Nephron progenitor cell (in vitro differentiated cells): ENCODE measurements around the gene CFAP61.

Source experiments
- DNase-seq: peaks from one replicate; pipeline ENCODE4 v3.0.0; 2021
- H3K27ac Mint-ChIP-seq: 2 replicates; pipeline ENCODE4 v1.8.0; 2021; ENCODE audit warnings: mild to moderate bottlenecking, moderate library complexity, mixed read lengths
- H3K27me3 Mint-ChIP-seq: 2 replicates; pipeline ENCODE4 v1.8.0; 2021; ENCODE audit warnings: mild to moderate bottlenecking, low read depth, mixed read lengths; ENCODE audit not compliant: poor library complexity
- H3K36me3 Mint-ChIP-seq: 2 replicates; pipeline ENCODE4 v1.8.0; 2021; ENCODE audit warnings: low read depth, mixed read lengths
- H3K4me1 Mint-ChIP-seq: 2 replicates; pipeline ENCODE4 v1.8.0; 2021; ENCODE audit warnings: mixed read lengths
- H3K4me3 Mint-ChIP-seq: 2 replicates; pipeline ENCODE4 v1.8.0; 2021; ENCODE audit warnings: mild to moderate bottlenecking, moderate library complexity, mixed read lengths
- H3K9me3 Mint-ChIP-seq: 2 replicates; pipeline ENCODE4 v1.8.0; 2021; ENCODE audit warnings: mild to moderate bottlenecking, moderate library complexity, mixed read lengths
- TF ChIP-seq, protein P1 (sequence below): fragments of 200-600 bp; sonication (generic); IDR thresholded peaks from 2 replicates; pipeline ENCODE4 v1.5.0; 2021; ENCODE audit warnings: antibody characterized with exemption

The CFAP61 gene

DNA sequence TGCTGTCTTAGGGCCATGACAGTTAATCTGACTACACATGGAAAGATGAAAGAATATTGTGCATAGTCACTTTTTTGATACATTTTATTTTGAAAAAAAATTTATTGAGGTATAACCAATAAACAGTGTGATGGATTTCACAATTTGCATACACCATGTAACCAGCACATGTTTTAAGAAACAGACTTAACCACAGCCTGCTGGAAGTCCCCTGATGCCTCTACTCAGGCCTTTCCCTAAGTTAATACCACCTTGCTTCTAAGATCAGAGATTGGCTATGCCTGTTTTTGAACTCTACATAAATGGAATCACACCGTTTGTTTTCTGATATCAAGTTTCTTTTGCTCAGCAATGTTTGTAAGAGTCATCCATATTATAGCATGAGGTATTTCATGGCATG, 136.3 kb downstream of the CFAP61 start:
- Mint-ChIP-seq H3K9me3 (no peaks in the 10 kb centered on the region), H3K4me3 (no peak overlapping the region), H3K4me1 (no peaks in the 10 kb centered on the region), H3K36me3 (no peaks in the 10 kb centered on the region), H3K27me3 (peaks cover 15% of the 10 kb centered on the region), H3K27ac (no peak overlapping the region)
- DNase-seq: no peak
- TF ChIP-seq, protein P1, sequence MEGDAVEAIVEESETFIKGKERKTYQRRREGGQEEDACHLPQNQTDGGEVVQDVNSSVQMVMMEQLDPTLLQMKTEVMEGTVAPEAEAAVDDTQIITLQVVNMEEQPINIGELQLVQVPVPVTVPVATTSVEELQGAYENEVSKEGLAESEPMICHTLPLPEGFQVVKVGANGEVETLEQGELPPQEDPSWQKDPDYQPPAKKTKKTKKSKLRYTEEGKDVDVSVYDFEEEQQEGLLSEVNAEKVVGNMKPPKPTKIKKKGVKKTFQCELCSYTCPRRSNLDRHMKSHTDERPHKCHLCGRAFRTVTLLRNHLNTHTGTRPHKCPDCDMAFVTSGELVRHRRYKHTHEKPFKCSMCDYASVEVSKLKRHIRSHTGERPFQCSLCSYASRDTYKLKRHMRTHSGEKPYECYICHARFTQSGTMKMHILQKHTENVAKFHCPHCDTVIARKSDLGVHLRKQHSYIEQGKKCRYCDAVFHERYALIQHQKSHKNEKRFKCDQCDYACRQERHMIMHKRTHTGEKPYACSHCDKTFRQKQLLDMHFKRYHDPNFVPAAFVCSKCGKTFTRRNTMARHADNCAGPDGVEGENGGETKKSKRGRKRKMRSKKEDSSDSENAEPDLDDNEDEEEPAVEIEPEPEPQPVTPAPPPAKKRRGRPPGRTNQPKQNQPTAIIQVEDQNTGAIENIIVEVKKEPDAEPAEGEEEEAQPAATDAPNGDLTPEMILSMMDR: no peak

DNA sequence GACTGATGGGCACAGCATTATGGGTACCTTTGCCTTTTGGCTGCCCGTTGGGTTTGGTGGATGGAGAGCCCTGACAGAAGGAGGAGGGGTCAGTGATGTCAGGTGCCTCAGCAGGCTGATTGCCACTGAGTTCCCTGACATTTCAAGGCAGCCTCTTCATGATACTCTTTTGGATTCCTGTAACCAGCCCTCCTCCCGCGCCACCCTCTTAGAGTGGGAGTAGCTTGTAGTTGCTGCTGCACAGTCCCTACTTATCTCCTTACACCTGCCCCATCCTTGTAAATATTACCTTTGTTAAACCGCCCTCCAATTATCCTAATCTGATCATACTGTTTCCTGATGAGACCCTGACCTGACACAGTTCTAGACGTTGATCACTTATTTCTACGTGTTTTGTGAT, 140.0 kb downstream of the CFAP61 start:
- no peaks in the 10 kb centered on the region for H3K9me3 Mint-ChIP-seq
- no peaks in the 10 kb centered on the region for H3K36me3 Mint-ChIP-seq
- no peak overlapping the region for H3K27ac Mint-ChIP-seq
- H3K4me1 Mint-ChIP-seq: no peaks in the 10 kb centered on the region
- no peak overlapping the region for H3K4me3 Mint-ChIP-seq
- DNase-seq: no peak
- TF ChIP-seq, protein P1: no peak
- peaks cover 16% of the 10 kb centered on the region for H3K27me3 Mint-ChIP-seq

DNA sequence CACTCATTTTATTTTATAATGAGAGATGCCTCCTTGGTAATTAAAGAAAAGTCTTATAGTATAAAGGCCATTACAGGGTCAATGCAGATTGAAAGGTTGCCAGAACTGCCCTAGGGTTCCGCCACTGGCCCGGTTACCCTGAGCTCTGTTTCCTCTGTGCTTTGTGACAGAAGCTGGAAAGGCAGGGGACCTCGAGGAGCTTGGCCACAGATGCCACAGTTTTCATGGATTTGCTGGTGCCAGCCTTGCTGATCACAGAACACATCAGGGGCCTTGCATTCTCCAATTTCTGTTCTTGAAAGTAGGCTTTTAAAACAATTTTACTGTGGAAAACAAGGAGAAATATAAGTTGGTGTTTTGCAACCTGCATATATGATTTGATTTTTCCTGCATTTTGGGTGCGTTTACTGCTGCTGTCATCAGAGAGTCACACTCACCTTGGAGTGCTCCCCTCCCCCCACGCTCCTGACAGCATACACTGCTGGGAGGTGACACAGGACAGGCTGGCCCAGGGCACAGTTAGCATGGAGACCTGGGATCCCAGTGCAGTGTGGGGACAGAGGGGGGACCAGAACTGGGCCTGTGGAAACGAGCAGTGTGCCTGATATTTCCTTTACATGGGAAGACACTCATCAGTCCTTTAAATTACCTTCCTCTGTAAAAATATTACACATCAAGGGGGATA, 142.8 kb downstream of the CFAP61 start:
- H3K9me3 Mint-ChIP-seq: no peaks in the 10 kb centered on the region
- no peak overlapping the region for H3K27ac Mint-ChIP-seq
- no peaks in the 10 kb centered on the region for H3K36me3 Mint-ChIP-seq
- no peak overlapping the region for H3K4me3 Mint-ChIP-seq
- peaks cover 16% of the 10 kb centered on the region for H3K27me3 Mint-ChIP-seq
- no peak for DNase-seq
- peaks cover 12% of the 10 kb centered on the region for H3K4me1 Mint-ChIP-seq
- TF ChIP-seq, protein P1: no peak

DNA sequence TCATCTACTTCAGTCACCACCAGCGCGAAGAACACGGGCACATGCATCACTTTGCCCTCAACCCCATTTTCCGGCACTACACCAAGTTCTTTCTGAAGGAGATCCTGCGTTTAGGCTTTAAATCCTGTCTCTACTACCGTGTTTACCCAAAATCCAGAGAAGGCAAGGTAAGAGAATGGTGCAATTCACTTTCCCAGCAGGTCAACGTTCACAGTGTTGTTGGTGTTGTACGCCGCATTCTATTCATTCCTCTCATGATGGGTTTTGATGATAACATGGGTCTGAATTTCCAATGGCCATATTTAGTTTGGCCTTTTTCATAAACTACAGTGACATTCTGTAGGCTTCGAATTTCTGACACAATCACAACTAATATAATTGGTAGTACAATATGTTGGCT, 144.3 kb downstream of the CFAP61 start:
- peaks cover 23% of the 10 kb centered on the region for H3K4me1 Mint-ChIP-seq
- H3K27ac Mint-ChIP-seq: no peak overlapping the region
- TF ChIP-seq, protein P1: no peak
- DNase-seq: no peak
- H3K36me3 Mint-ChIP-seq: no peaks in the 10 kb centered on the region
- no peak overlapping the region for H3K4me3 Mint-ChIP-seq
- no peaks in the 10 kb centered on the region for H3K9me3 Mint-ChIP-seq
- H3K27me3 Mint-ChIP-seq: peaks cover 16% of the 10 kb centered on the region

DNA sequence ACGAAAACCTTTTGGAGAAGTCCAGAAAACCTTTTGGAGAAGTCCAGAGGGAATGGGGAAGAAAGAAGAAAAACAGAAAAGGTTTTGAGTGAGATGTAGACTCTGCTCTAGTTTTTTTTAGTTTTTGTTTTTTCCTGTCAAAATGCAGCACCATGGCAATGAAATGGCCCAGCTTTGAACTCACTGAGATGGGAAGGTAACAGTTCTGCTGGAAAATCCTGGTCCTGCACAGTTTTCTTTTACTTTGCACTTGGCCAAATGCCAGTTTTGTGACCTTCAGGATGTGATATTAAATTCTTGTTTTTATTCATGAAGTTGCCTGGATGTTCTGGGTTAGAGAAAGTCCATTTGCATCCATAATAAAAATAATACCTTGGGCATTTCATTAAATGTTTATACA, 145.7 kb downstream of the CFAP61 start:
- Mint-ChIP-seq H3K36me3 (no peaks in the 10 kb centered on the region), H3K4me1 (peaks cover 23% of the 10 kb centered on the region)

More for the DNA sequence above, 145.7 kb downstream of the CFAP61 start:
- Mint-ChIP-seq H3K27me3 (peaks cover 6% of the 10 kb centered on the region), H3K27ac (no peak overlapping the region), H3K4me3 (no peak overlapping the region), H3K9me3 (no peaks in the 10 kb centered on the region)
- TF ChIP-seq, protein P1: no peak
- no peak for DNase-seq
